Fibroblast of lung (primary cell): Measurements from ENCODE around the gene OR2V2. TPM values are rescaled to one million over a fixed set of nuclear protein-coding genes. Genes with fewer than 3 reads are reported as not detected.

Experiments used
- DNase-seq, 2 donors: peaks; one replicate each; pipeline versions ENCODE4 v3.0.0 to v3.0.0-alpha.2; 2010; ENCODE audit warnings: low read depth in 2 of 2
- H2AFZ ChIP-seq: 2 replicates; pipeline ENCODE4 v1.5.1; 2012; ENCODE audit warnings: low read length, control low read depth, inconsistent platforms
- H3K27ac ChIP-seq: 2 replicates; pipeline ENCODE4 v1.5.1; 2011; ENCODE audit warnings: low read length, control low read depth; ENCODE audit not compliant: insufficient read depth
- H3K27me3 ChIP-seq: 2 replicates; pipeline ENCODE4 v1.5.1; 2011; ENCODE audit warnings: mild to moderate bottlenecking, low read length; ENCODE audit not compliant: control insufficient read depth, insufficient read depth
- H3K36me3 ChIP-seq: 2 replicates; pipeline ENCODE4 v1.5.1; 2011; ENCODE audit warnings: low read length; ENCODE audit not compliant: control insufficient read depth, insufficient read depth
- H3K4me1 ChIP-seq: 2 replicates; pipeline ENCODE4 v1.5.1; 2011; ENCODE audit warnings: low read length; ENCODE audit not compliant: control insufficient read depth, insufficient read depth; ENCODE audit errors: extremely low read depth
- H3K4me2 ChIP-seq: 2 replicates; pipeline ENCODE4 v1.5.1; 2011; ENCODE audit warnings: low read length, control low read depth; ENCODE audit not compliant: insufficient read depth; ENCODE audit errors: extremely low read depth
- H3K4me3 ChIP-seq, 4 experiments: fragments of 200-600 bp in 1 of 4; sonication (generic) in 1 of 4; replicated peaks in 1 of 4; 2 replicates each; pipeline ENCODE4 v1.5.1; 2011 to 2016; ENCODE audit warnings: low read length in 4 of 4, low read depth in 3 of 4, mild to moderate bottlenecking in 3 of 4, control low read depth in 2 of 4, inconsistent platforms in 1 of 4, mixed read lengths in 1 of 4; ENCODE audit not compliant: insufficient read depth in 1 of 4; ENCODE audit errors: control extremely low read depth in 1 of 4
- H3K79me2 ChIP-seq: 2 replicates; pipeline ENCODE4 v1.5.1; 2012; ENCODE audit warnings: mild to moderate bottlenecking, low read length, inconsistent platforms; ENCODE audit not compliant: control insufficient read depth, insufficient read depth
- H3K9ac ChIP-seq: 2 replicates; pipeline ENCODE4 v1.5.1; 2011; ENCODE audit warnings: mild to moderate bottlenecking, low read length, control low read depth; ENCODE audit not compliant: insufficient read depth
- H3K9me3 ChIP-seq: 2 replicates; pipeline ENCODE4 v1.5.1; 2012; ENCODE audit warnings: low read depth, low read length; ENCODE audit not compliant: control insufficient read depth, insufficient read depth
- H4K20me1 ChIP-seq: 2 replicates; pipeline ENCODE4 v1.5.1; 2011; ENCODE audit warnings: low read length; ENCODE audit not compliant: control insufficient read depth, insufficient read depth; ENCODE audit errors: extremely low read depth
- CTCF ChIP-seq, 2 donors: IDR thresholded peaks in 1 of 2; conservative IDR thresholded peaks in 1 of 2; 1 replicate in 1 of 2; 2 replicates in 1 of 2; pipeline ENCODE4 v1.5.1; 2011 to 2012; ENCODE audit warnings: low read length in 2 of 2, control low read depth in 1 of 2, inconsistent platforms in 1 of 2, low read depth in 1 of 2, mild to moderate bottlenecking in 1 of 2
- EZH2 ChIP-seq: IDR thresholded peaks from 2 replicates; pipeline ENCODE4 v1.5.1; 2012; ENCODE audit warnings: low read length, control low read depth, mild to moderate bottlenecking; ENCODE audit errors: missing control alignments
- polyA plus RNA-seq, 2 donors: library from polyadenylated mRNA; depleted of rRNA in 1 of 2; stranded (reverse) in 1 of 2; unstranded in 1 of 2; fragments of >200 nt; gene quantifications; 2 replicates each; pipeline ENCODE4 v1.2.1, GENCODE V29; 2011 to 2012; ENCODE audit warnings: missing spikeins in 1 of 2
- total RNA-seq: library from RNA; depleted of rRNA; stranded (reverse); fragments of >200 nt; gene quantifications from 2 replicates; pipeline ENCODE4 v1.2.1, GENCODE V29; 2014

OR2V2 gene
- total and polyA plus RNA-seq, 2 donors (not counting 1 experiment from before 2014, with no cell fraction given), result not detected

GRCh38 chr5:181191526-181192336, 44.3 kb downstream of the OR2V2 start:
- no peak for TF ChIP-seq EZH2
- no peak for TF ChIP-seq CTCF (conservative IDR thresholded peaks at IDR 0.05 in 1 of 2, IDR thresholded peaks at IDR 0.05 in 1 of 2; ENCODE audit: low read depth in 1 of 2, low read length in 2 of 2)
- peak overlapping the region; percentile 98 for H3K4me2 ChIP-seq
- H3K4me3 ChIP-seq, result peak overlapping the region; percentile 82 to 96 (median 85)
- no peaks in the 10 kb centered on the region for H3K4me1 ChIP-seq
- no peaks in the 10 kb centered on the region for H3K79me2 ChIP-seq
- no peaks in the 10 kb centered on the region for H3K9me3 ChIP-seq
- H3K9ac ChIP-seq, result peak overlapping the region; percentile 70
- H2AFZ ChIP-seq, result peak overlapping the region; percentile 88
- peak; percentile 92 to 96 for DNase-seq
- H3K36me3 ChIP-seq, result no peaks in the 10 kb centered on the region
- H3K27ac ChIP-seq, result peak overlapping the region; percentile 66
- H3K27me3 ChIP-seq, result no peaks in the 10 kb centered on the region
- no peaks in the 10 kb centered on the region for H4K20me1 ChIP-seq

GRCh38 chr5:181192337-181193046, 45.1 kb downstream of the OR2V2 start:
- Histone ChIP-seq H3K36me3 (no peaks in the 10 kb centered on the region), H3K4me3 (peak overlapping the region; percentile 56 to 86 (median 67)), H3K27me3 (no peaks in the 10 kb centered on the region), H3K9me3 (no peaks in the 10 kb centered on the region), H4K20me1 (no peaks in the 10 kb centered on the region), H3K9ac (peak overlapping the region; percentile 70), H3K27ac (peak overlapping the region; percentile 66), H3K79me2 (no peaks in the 10 kb centered on the region), H2AFZ (peak overlapping the region; percentile 82), H3K4me2 (peak overlapping the region; percentile 36), H3K4me1 (no peaks in the 10 kb centered on the region)
- TF ChIP-seq EZH2 (no peak), CTCF (conservative IDR thresholded peaks at IDR 0.05 in 1 of 2, IDR thresholded peaks at IDR 0.05 in 1 of 2; ENCODE audit: low read depth in 1 of 2, low read length in 2 of 2) (no peak)
- no peak for DNase-seq

GRCh38 chr5:181193656-181194055, 46.3 kb downstream of the OR2V2 start:
- no peak overlapping the region for H3K4me2 ChIP-seq
- no peaks in the 10 kb centered on the region for H3K79me2 ChIP-seq

More at GRCh38 chr5:181193656-181194055, 46.3 kb downstream of the OR2V2 start:
- no peak for TF ChIP-seq CTCF (conservative IDR thresholded peaks at IDR 0.05 in 1 of 2, IDR thresholded peaks at IDR 0.05 in 1 of 2; ENCODE audit: low read depth in 1 of 2, low read length in 2 of 2)
- no peak for TF ChIP-seq EZH2
- no peak overlapping the region for H3K9ac ChIP-seq
- DNase-seq, result no peak
- H3K4me1 ChIP-seq, result peaks cover 2% of the 10 kb centered on the region
- no peaks in the 10 kb centered on the region for H3K36me3 ChIP-seq
- H4K20me1 ChIP-seq, result no peaks in the 10 kb centered on the region
- no peaks in the 10 kb centered on the region for H3K9me3 ChIP-seq
- no peaks in the 10 kb centered on the region for H3K27me3 ChIP-seq
- no peak overlapping the region for H3K27ac ChIP-seq
- H3K4me3 ChIP-seq, result no peak overlapping the region
- H2AFZ ChIP-seq, result no peak overlapping the region
